ENCODE measurements around the gene ATP11B. TPM values are rescaled to one million over a fixed set of nuclear protein-coding genes. Genes with fewer than 3 reads are reported as not detected.

ATP11B gene
- total RNA-seq, 1 experiment from 2014 or later: 73.9 TPM

GRCh38 chr3:182902236-182902635 is 108.9 kb downstream of the ATP11B start:
- H3K27me3 ChIP-seq: no peaks in the 10 kb centered on the region
- H3K36me3 ChIP-seq: peaks cover 11% of the 10 kb centered on the region
- no peak overlapping the region for H3K4me3 ChIP-seq
- no peak for DNase-seq
- no peaks in the 10 kb centered on the region for H3K9me3 ChIP-seq (replicated peaks)
- H3K27ac ChIP-seq: no peak overlapping the region
- no peaks in the 10 kb centered on the region for H3K4me1 ChIP-seq

DNA sequence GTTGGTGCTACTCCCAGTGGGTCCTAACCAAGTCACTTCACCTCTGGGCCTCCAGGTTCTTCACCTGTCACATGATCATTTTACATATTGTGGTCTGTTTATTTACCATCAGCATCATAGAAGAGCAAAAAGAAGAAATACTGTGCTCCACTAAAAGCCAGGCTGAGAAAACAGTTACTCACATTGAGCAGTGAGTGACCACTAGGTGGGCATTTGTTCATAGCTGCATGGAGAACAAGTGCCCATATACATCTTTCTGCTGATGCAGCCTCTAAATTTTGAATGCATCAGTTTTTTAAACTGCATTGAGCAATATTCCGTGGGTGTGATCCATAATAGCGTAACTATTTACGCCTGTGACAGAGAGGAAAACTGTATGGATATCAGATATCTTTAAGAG is 110.9 kb downstream of the ATP11B start:
- Histone ChIP-seq H3K36me3 (peaks cover 11% of the 10 kb centered on the region), H3K4me3 (no peak overlapping the region), H3K9me3 (replicated peaks) (no peaks in the 10 kb centered on the region), H3K27ac (no peak overlapping the region), H3K27me3 (no peaks in the 10 kb centered on the region), H3K4me1 (no peaks in the 10 kb centered on the region)
- DNase-seq: no peak

DNA sequence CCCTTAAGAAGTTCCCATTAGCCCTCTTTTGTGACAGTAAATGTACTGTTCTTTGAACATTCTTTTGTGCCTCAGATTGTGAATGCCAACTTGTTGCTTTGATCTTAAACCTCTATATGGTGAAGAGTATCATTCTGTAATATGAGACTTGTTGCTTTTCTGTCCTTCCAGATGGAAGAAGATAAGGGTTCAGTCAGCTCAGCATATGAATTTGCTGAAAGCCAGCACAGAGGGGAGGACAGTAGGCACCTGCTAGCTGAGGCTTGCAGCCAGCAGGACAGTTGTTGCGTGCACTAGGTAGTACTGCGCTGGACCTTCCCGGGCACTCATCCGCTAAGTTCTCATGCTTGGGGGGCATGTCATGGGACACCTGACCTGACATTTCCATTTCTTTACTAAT is 112.3 kb downstream of the ATP11B start:
- no peak overlapping the region for H3K4me3 ChIP-seq
- H3K4me1 ChIP-seq: no peaks in the 10 kb centered on the region
- no peak for DNase-seq
- no peaks in the 10 kb centered on the region for H3K9me3 ChIP-seq (replicated peaks)
- no peaks in the 10 kb centered on the region for H3K27me3 ChIP-seq
- H3K27ac ChIP-seq: no peak overlapping the region
- H3K36me3 ChIP-seq: peaks cover 3% of the 10 kb centered on the region; the same call in 1 of the 2 replicates

GRCh38 chr3:182906036-182906435 is 112.7 kb downstream of the ATP11B start:
- H3K9me3 ChIP-seq (replicated peaks): no peaks in the 10 kb centered on the region
- H3K4me1 ChIP-seq: no peaks in the 10 kb centered on the region
- H3K4me3 ChIP-seq: no peak overlapping the region
- DNase-seq: no peak
- H3K27ac ChIP-seq: no peak overlapping the region
- no peaks in the 10 kb centered on the region for H3K27me3 ChIP-seq
- H3K36me3 ChIP-seq: peaks cover 3% of the 10 kb centered on the region; the same call in 1 of the 2 replicates

GRCh38 chr3:182908471-182908870 is 115.2 kb downstream of the ATP11B start:
- Histone ChIP-seq H3K9me3 (replicated peaks) (no peaks in the 10 kb centered on the region), H3K27ac (no peak overlapping the region), H3K27me3 (no peaks in the 10 kb centered on the region), H3K4me1 (no peaks in the 10 kb centered on the region), H3K4me3 (no peak overlapping the region), H3K36me3 (peaks cover 3% of the 10 kb centered on the region; the same call in 1 of the 2 replicates)
- DNase-seq: no peak

GRCh38 chr3:182909318-182910040 is 116.2 kb downstream of the ATP11B start:
- no peaks in the 10 kb centered on the region for H3K9me3 ChIP-seq (replicated peaks)
- peak in 1 of 2 experiments; percentile 28 for DNase-seq

DNA sequence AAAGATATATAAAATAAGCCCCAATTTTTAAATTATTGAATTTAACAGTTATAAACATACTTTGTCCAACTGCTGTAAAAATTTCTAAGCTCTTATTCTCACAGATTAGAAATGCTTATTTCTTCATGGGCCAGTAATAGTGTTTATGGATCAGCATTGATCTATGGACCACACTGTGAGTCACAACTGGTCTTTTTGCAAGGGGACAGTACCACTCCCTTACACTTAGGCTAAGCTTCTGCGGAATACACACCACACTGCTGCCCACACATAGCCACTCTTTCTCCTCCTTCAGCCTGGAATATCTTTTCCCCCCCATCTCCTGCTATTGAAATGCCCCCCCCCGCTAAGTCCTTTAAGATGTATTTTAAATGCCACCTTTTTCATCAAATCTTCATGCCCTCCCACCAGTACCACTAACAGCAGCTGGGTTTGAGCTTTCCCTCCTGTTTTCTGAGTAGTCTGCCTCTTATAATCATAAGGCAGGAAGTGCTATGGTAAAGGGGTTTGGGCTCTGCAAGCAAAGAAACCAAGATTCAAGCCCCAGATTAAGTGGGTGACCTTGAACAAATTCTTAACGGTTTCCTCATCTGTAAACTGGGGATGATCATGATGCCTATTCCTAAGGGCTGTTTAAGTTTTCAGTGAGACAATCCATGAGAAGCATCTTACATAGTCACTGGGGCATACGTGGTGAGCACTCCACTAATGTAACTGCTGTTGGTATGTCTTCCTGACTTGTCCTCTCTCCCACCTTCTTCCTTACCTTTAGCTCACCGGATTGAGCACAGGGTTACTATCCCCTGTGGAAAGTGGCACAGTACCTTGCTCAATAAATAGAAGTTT is 117.9 kb downstream of the ATP11B start:
- Histone ChIP-seq H3K4me3 (no peak overlapping the region), H3K36me3 (peaks cover 7% of the 10 kb centered on the region), H3K9me3 (replicated peaks) (no peaks in the 10 kb centered on the region), H3K4me1 (no peaks in the 10 kb centered on the region), H3K27me3 (no peaks in the 10 kb centered on the region), H3K27ac (no peak overlapping the region)
- DNase-seq: no peak

More at GRCh38 chr3:182909318-182910040, 116.2 kb downstream of the ATP11B start:
- H3K4me1 ChIP-seq: no peaks in the 10 kb centered on the region
- H3K27ac ChIP-seq: no peak overlapping the region
- H3K36me3 ChIP-seq: peaks cover 6% of the 10 kb centered on the region
- no peak overlapping the region for H3K4me3 ChIP-seq
- H3K27me3 ChIP-seq: no peaks in the 10 kb centered on the region

DNA sequence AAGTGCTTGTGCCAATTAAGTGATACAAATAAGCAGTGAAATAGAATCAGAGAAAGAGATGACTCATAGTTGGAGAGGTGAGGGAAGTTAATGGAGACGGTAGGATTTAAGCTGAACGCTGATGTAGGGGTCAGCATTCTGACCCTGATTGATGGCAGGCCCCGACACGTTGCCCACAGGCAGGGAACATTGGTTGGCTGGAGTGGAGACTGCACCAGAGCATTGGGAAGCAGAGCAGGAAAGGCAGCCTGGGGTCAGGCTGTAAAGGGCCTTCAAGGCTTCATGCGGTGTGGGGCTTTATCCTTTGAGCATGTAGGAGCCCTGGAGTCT is 118.4 kb downstream of the ATP11B start:
- no peaks in the 10 kb centered on the region for H3K4me1 ChIP-seq
- H3K27me3 ChIP-seq: no peaks in the 10 kb centered on the region
- no peak for DNase-seq
- H3K4me3 ChIP-seq: no peak overlapping the region
- no peak overlapping the region for H3K27ac ChIP-seq
- peaks cover 7% of the 10 kb centered on the region for H3K36me3 ChIP-seq
- H3K9me3 ChIP-seq (replicated peaks): no peaks in the 10 kb centered on the region

- H3K36me3 ChIP-seq: peaks cover 7% of the 10 kb centered on the region
- DNase-seq: no peak
- no peaks in the 10 kb centered on the region for H3K4me1 ChIP-seq
- H3K27me3 ChIP-seq: no peaks in the 10 kb centered on the region
- H3K4me3 ChIP-seq: no peak overlapping the region
- H3K27ac ChIP-seq: no peak overlapping the region
- H3K9me3 ChIP-seq (replicated peaks): no peaks in the 10 kb centered on the region
Measured at GRCh38 chr3:182912474-182912873, 119.2 kb downstream of the ATP11B start.

DNA sequence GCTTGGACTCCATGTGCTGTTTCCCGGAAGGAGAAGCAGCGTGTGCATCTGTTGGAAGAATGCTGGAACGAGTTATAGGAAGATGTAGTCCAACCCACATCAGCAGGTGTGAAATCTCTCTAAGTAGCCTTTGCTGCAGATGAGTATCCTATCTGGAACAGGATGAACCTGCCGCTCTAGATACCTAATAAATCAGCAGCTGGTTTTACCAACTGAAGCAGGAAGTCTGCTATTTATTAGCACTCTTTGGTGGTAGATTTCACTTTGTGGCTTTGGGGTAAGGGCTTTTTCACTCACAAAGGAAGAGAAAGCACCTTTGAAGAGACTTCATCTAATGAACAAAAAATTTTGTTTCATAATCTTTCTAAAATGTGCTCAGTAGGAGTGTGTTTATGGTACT is 120.6 kb downstream of the ATP11B start:
- Histone ChIP-seq H3K27me3 (no peaks in the 10 kb centered on the region), H3K4me1 (no peaks in the 10 kb centered on the region), H3K4me3 (no peak overlapping the region), H3K36me3 (peaks cover 6% of the 10 kb centered on the region), H3K9me3 (replicated peaks) (no peaks in the 10 kb centered on the region), H3K27ac (no peak overlapping the region)
- no peak for DNase-seq

DNA sequence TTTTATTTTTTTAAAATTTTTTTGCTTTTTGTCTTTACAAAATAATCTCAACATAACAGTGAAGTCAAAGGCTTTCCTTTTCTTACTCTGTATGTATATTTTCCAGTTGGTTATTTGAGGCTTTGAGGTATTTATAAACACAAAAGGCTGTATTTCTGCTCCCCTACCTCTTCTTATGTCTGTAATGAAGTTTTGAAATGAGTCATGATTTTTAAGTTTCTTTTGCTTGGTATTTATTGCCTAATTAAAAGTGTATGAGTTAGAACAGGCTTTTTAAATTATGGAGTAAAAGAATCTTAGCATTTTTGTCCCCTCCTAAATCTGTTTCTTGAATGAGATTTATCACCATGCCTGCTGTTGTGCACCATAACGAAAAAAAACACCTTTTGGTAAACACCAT is 121.0 kb downstream of the ATP11B start:
- Histone ChIP-seq H3K27ac (no peak overlapping the region), H3K4me1 (no peaks in the 10 kb centered on the region), H3K4me3 (no peak overlapping the region), H3K9me3 (replicated peaks) (no peaks in the 10 kb centered on the region), H3K27me3 (no peaks in the 10 kb centered on the region), H3K36me3 (peaks cover 4% of the 10 kb centered on the region)
- DNase-seq: no peak

DNA sequence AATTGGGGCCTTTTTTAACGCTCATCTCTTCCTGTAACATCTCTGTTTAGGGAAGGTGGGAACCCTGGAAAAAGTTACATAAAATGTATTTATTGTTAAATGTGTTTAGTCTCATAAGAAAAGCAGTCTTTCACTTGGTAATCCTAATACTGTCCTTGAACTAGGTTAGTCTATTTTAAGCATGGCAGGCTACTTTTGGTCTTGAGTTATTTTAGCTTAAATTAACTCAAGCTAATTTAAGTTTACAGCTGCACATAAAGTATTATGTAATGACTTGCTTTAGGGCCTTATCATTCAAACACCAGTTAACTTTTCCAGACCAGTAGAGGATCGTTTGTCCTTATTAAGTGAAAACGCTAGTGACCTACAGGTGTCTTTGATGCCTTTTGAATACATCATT is 123.8 kb downstream of the ATP11B start:
- H3K4me1 ChIP-seq: no peaks in the 10 kb centered on the region
- H3K9me3 ChIP-seq (replicated peaks): no peaks in the 10 kb centered on the region
- H3K27ac ChIP-seq: no peak overlapping the region
- peaks cover 4% of the 10 kb centered on the region; the same call in 1 of the 2 replicates for H3K36me3 ChIP-seq
- H3K4me3 ChIP-seq: no peak overlapping the region
- H3K27me3 ChIP-seq: no peaks in the 10 kb centered on the region
- DNase-seq: no peak

DNA sequence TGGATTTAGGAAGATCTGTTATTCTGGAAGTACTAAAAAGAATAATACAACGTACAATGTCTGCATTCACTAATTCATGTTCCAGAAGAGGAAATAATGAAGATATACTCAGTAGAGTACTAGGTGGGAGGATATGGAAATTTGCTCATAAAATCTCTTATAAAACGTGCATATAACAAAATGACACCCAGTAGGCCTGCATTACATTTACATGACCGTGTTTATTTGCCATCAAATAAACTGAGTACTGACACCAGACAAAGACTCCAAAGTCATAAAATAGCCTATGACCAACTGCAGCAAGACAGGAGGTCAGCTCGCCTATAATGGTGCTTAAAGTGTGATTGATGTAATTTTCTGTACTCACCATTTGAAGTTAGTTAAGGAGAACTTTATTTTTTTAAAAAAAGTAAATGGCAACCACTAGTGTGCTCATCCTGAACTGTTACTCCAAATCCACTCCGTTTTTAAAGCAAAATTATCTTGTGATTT is 126.6 kb downstream of the ATP11B start:
- no peaks in the 10 kb centered on the region for H3K27me3 ChIP-seq
- DNase-seq: no peak

DNA sequence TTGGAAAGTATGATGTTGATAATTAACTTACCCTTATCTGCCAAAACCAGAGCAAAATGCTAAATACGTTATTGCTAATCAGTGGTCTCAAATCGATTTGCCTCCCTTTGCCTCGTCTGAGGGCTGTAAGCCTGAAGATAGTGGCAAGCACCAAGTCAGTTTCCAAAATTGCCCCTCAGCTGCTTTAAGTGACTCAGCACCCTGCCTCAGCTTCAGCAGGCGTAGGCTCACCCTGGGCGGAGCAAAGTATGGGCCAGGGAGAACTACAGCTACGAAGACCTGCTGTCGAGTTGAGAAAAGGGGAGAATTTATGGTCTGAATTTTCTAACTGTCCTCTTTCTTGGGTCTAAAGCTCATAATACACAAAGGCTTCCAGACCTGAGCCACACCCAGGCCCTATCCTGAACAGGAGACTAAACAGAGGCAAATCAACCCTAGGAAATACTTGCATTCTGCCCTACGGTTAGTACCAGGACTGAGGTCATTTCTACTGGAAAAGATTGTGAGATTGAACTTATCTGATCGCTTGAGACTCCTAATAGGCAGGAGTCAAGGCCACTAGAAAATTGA is 127.3 kb downstream of the ATP11B start:
- H3K4me3 ChIP-seq: no peak overlapping the region

More for the DNA sequence above, 126.6 kb downstream of the ATP11B start:
- Histone ChIP-seq H3K4me1 (no peaks in the 10 kb centered on the region), H3K27ac (no peak overlapping the region), H3K9me3 (replicated peaks) (no peaks in the 10 kb centered on the region), H3K36me3 (no peaks in the 10 kb centered on the region), H3K4me3 (no peak overlapping the region)

More for the DNA sequence above, 127.3 kb downstream of the ATP11B start:
- no peaks in the 10 kb centered on the region for H3K9me3 ChIP-seq (replicated peaks)
- H3K4me1 ChIP-seq: no peaks in the 10 kb centered on the region
- no peaks in the 10 kb centered on the region for H3K27me3 ChIP-seq
- H3K27ac ChIP-seq: no peak overlapping the region
- H3K36me3 ChIP-seq: no peaks in the 10 kb centered on the region
- no peak for DNase-seq
